Measurements from ENCODE around the gene DUSP22.
"Not testable (repeated sequence)": the region's sequence is repeated elsewhere in the genome, so short reads cannot be mapped to it uniquely, and the experiment has no call there.

DUSP22 gene

GRCh38 chr6:359261-360035 is 67.2 kb downstream of the DUSP22 start:
- H3K27ac ChIP-seq = no peak overlapping the region
- no peak for DNase-seq (ENCODE audit: low read depth, low spot score)

DNA sequence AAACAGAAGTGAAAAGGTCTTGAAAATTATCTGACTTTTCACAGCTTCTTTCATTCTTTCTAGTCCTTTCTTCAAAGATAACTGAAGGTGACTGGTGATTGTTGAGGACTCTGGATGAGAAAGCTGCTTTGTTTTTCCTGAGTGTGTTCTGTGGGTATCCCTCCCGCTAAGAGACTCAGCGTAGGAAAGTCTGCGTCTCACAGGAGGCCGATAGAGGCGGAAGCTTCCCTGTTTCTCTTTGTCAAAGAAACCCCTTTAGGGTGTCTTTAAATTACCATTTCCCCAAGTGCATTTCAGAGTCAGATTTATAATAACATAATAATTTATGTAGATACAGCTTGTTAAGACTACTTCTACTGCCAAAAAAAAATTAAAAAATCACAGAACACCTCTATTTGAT is 68.1 kb downstream of the DUSP22 start:
- H3K27ac ChIP-seq = no peak overlapping the region
- DNase-seq (ENCODE audit: low read depth, low spot score) = no peak

- no peak for DNase-seq (ENCODE audit: low read depth, low spot score)
- H3K27ac ChIP-seq = no peak overlapping the region
Observed at GRCh38 chr6:360764-361373, 68.6 kb downstream of the DUSP22 start.

- DNase-seq (ENCODE audit: low read depth, low spot score) = no peak
- H3K27ac ChIP-seq = no peak overlapping the region
Observed at GRCh38 chr6:361411-362132, 69.3 kb downstream of the DUSP22 start.

GRCh38 chr6:362231-362923 is 70.1 kb downstream of the DUSP22 start:
- no peak overlapping the region for H3K27ac ChIP-seq
- no peak for DNase-seq (ENCODE audit: low read depth, low spot score)

- no peak for DNase-seq (ENCODE audit: low read depth, low spot score)
- H3K27ac ChIP-seq = no peak overlapping the region
Observed at GRCh38 chr6:362924-363249, 70.6 kb downstream of the DUSP22 start.

GRCh38 chr6:363291-363690 is 71.0 kb downstream of the DUSP22 start:
- H3K27ac ChIP-seq = no peak overlapping the region
- DNase-seq (ENCODE audit: low read depth, low spot score) = no peak

DNA sequence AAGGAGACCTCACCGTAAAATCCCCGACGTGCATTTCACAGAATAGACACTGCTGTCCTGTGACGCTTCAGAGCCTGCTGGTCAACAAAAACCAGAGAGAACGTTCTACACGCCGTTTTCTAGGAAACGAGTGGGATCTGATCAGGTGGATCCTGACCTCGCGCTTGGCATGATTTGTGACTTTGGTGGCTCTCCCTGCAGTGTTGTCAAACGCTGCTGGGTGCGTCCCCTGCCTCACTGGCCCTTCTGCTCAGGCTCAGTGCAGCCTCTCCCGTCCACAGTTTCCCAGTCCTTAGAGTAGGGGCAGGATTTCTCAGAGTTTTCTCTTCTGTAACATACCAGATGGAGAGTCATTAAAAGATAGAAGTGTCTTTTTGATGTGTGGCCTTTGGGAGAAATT is 71.6 kb downstream of the DUSP22 start:
- DNase-seq (ENCODE audit: low read depth, low spot score) = no peak
- no peak overlapping the region for H3K27ac ChIP-seq

GRCh38 chr6:364609-365540 is 72.6 kb downstream of the DUSP22 start:
- H3K27ac ChIP-seq = no peak overlapping the region
- no peak for DNase-seq (ENCODE audit: low read depth, low spot score)

- H3K27ac ChIP-seq = no peak overlapping the region
- no peak for DNase-seq (ENCODE audit: low read depth, low spot score)
Observed at GRCh38 chr6:365835-366234, 73.5 kb downstream of the DUSP22 start.

DNA sequence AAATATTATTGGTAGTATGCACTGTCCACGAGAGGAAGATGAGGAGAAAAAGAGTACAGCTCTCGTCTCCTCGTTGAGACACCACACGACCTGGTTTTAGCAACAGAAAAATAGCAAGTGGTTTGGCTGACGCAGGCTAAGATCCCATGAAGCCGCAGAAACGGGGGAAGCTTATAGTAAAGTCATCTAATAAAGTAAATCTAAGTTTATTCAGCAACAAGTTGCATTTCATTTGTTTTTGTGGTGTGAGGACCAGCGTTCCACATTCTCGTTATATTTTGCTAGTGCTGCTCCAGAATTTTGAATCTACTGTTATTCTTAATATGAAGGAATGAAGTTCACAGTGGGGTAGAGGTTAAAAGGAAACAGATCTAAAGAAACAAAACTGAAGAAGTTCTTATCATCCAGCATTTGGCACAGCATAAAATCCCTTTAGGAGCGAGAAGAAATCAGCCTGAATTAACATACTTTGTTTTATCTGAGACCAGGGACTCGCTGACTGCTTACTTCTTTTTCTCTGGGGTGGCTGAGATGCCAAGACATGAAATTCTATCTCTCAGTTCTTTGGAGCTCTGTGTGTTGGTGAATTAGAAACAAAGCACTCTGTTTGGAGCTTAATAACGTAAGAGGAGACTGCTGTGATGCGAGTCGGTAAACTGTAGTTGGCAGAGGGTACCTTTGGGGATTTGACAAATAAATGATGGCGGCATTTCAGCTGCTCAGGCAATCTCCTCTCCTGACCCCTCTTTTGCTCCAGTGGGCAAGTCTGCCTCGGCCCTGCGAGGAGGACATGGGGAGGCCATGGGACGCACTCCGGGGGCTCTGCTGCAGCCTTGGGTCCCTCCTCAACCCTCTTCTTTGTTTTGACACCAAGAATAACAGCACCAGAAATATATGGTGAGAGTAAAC is 74.4 kb downstream of the DUSP22 start:
- H3K27ac ChIP-seq = no peak overlapping the region
- DNase-seq (ENCODE audit: low read depth, low spot score) = no peak

GRCh38 chr6:367298-367794 is 75.1 kb downstream of the DUSP22 start:
- no peak for DNase-seq (ENCODE audit: low read depth, low spot score)
- H3K27ac ChIP-seq = no peak overlapping the region

DNA sequence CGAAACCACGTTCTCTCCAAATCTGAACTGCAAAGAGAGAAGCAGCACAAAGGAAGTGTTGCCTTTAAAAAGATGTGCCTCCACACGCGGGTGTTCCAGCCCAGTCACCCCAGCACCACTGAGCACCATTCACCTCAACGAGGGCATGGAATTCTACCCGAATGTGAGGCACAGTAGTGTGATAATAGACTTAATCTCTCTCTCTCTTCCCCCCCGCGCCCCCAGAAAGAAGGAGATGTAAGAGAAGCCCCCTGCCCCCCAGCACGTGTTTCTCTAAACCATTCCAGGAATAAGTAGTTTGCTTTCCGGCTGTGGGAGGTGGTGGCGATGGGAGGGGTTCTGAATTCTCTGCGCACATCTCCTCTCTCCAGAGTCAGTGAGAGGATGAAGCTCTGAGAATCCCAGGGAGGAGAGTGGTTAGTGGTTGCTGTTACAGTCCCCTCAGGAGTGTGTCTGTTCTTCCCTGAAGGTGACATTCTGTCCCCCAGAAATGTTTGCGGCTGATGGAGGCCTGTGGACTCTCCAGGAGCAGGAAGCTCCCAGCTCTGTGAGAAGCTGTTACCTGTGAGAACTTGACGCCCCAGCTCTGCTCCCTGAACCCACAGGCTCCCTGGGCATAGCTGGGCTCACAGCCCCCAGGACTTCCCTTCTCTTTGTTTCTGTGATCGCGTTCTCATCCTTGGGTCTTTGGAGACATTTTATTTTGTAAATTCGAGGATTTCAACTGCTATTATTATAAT is 75.8 kb downstream of the DUSP22 start:
- H3K27ac ChIP-seq = no peak overlapping the region
- no peak for DNase-seq (ENCODE audit: low read depth, low spot score)

GRCh38 chr6:369559-370431 is 77.5 kb downstream of the DUSP22 start:
- H3K27ac ChIP-seq = no peak overlapping the region
- no peak for DNase-seq (ENCODE audit: low read depth, low spot score)

DNA sequence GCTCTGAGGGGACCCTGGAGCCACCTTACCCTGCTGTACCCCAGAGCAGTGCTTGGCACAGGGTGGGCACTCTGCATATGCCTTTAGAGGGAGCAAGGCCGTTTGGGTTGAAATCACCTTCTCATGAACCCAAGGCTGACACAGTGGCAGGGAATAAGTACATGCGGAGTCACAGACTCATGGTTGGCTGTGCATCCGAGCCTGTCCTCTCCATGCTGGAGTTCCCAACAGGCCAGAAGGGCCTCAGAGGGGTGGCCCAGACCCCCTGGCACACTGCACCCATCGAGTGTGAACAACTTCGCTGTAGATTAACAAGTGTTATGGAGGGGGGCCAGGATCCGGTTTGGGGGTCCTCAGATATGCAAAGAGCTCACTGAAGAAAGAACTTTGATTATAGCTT is 78.3 kb downstream of the DUSP22 start:
- DNase-seq (ENCODE audit: low read depth, low spot score) = no peak
- H3K27ac ChIP-seq = no peak overlapping the region

GRCh38 chr6:371851-372250 is 79.6 kb downstream of the DUSP22 start:
- not testable (repeated sequence) for H3K27ac ChIP-seq; DNase-seq (ENCODE audit: low read depth, low spot score)

GRCh38 chr6:372336-372911 is 80.1 kb downstream of the DUSP22 start:
- DNase-seq (ENCODE audit: low read depth, low spot score) = no peak
- no peak overlapping the region for H3K27ac ChIP-seq
